ENCODE data around the gene IGFBPL1.
A peak's percentile ranks its signal among the peaks of the same experiment; 100 is the strongest.
"Not testable (repeated sequence)": the region's sequence is repeated elsewhere in the genome, so short reads cannot be mapped to it uniquely, and the experiment has no call there.

Gene IGFBPL1

GRCh38 chr9:38394416-38394815, 29.8 kb downstream of the IGFBPL1 start:
- no peak for DNase-seq

GRCh38 chr9:38393128-38393796, 31.0 kb downstream of the IGFBPL1 start:
- DNase-seq: no peak

GRCh38 chr9:38392235-38393127, 31.8 kb downstream of the IGFBPL1 start, which contains the start of gene ALDH1B1:
Gene ALDH1B1, plus strand, starts transcription at chr9:38392702. Its CDS starts 3,047 bp downstream, at chr9:38395749.
- DNase-seq: peak; percentile 83

- DNase-seq: no peak
Measured at GRCh38 chr9:38391278-38392118, 32.8 kb downstream of the IGFBPL1 start.

- DNase-seq: no peak
Measured at GRCh38 chr9:38390851-38391250, 33.4 kb downstream of the IGFBPL1 start.

GRCh38 chr9:38390442-38390841, 33.8 kb downstream of the IGFBPL1 start:
- no peak for DNase-seq

- no peak for DNase-seq
Measured at GRCh38 chr9:38389313-38389712, 34.9 kb downstream of the IGFBPL1 start.

- DNase-seq: no peak
Measured at GRCh38 chr9:38388283-38389223, 35.7 kb downstream of the IGFBPL1 start.

- no peak for DNase-seq
Measured at GRCh38 chr9:38387751-38388150, 36.5 kb downstream of the IGFBPL1 start.

GRCh38 chr9:38387066-38387465, 37.2 kb downstream of the IGFBPL1 start:
- no peak for DNase-seq

GRCh38 chr9:38386319-38386895, 37.8 kb downstream of the IGFBPL1 start:
- DNase-seq: no peak

GRCh38 chr9:38385896-38386295, 38.4 kb downstream of the IGFBPL1 start:
- DNase-seq: no peak

- no peak for DNase-seq
Measured at GRCh38 chr9:38384990-38385848, 39.0 kb downstream of the IGFBPL1 start.

GRCh38 chr9:38382141-38382540, 42.1 kb downstream of the IGFBPL1 start:
- no peak for DNase-seq

- peak; percentile 80 for DNase-seq
Measured at GRCh38 chr9:38380872-38381534, 43.3 kb downstream of the IGFBPL1 start.

GRCh38 chr9:38380230-38380871, 43.9 kb downstream of the IGFBPL1 start:
- no peak for DNase-seq

GRCh38 chr9:38377336-38378083, 46.7 kb downstream of the IGFBPL1 start:
- not testable (repeated sequence) for DNase-seq

- DNase-seq: no peak
Measured at GRCh38 chr9:38376021-38376670, 48.1 kb downstream of the IGFBPL1 start.

All from NCI-H345 (cell line).